Subcutaneous preadipocyte (primary cell): ENCODE measurements around the gene CCNQ. TPM values are rescaled to one million over a fixed set of nuclear protein-coding genes. Genes with fewer than 3 reads are reported as not detected.

Experiments used
- total RNA-seq: library from RNA; depleted of rRNA; stranded (reverse); fragments of >200 nt; gene quantifications from 2 replicates; pipeline ENCODE4 v1.2.3, GENCODE V29; 2012

CCNQ gene
- total RNA-seq: 28.7 and 33.4 TPM in 2 replicates

GRCh38 chrX:153598541-153599191, at the start of gene CCNQ:
Gene CCNQ, minus strand, starts transcription at chrX:153599139. Its CDS starts 66 bp downstream, at chrX:153599073.

DNA sequence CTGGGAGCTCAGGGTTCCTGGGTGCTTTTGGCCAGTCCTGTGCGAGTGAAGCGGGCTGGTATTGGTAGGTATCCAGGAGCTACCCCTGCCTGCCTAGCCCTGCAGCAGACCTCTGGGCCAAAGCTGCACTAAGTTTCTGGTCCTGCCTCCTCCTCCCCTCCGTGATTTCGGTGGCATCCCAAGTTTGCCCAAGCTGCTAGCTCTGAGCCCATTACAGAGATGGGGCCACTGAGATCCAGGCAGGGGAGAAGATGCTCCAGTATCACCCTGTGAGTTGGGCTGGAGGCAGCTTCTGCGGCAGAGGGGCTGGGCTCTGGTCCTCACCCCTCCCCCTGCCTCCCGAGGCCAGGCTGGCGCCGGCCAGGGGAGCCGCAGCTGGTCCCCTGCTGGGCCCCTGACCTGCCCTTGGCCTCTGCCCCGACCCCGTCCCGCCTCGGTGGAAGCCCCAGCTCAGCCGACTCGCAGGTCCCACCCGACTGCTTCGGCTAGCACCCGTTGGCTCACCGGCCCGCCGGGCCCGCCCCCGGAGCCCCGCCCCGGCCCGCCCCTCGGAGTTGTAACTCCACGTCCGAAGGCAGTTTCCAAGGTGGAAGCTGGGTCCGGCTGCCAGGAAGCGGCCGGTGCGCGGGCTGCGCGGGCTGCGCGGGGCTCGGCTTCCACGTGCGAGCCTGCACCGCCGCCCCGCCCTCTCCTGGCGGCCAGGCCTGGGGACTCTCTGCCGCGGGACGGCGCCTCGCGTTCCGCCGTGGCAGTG, 47.9 kb upstream of the CCNQ start, which contains the start of gene DUSP9:
Gene DUSP9, plus strand, starts transcription at position 584 of the 754 bp plus-strand sequence. CDS start 751 bp downstream, outside the sequence.

Other genes with a start within 250 kb of the CCNQ start
- not detected in 2 replicates for gene PNMA6E, start 197.8 kb downstream of the CCNQ start, total RNA-seq
- under 0.01 TPM in 2 replicates for gene ZFP92, start 187.7 kb downstream of the CCNQ start, total RNA-seq
- 1.5 and 2.7 TPM in 2 replicates for gene TREX2, start 153.1 kb downstream of the CCNQ start, total RNA-seq
- gene HAUS7, start 128.6 kb downstream of the CCNQ start, total RNA-seq: 23.5 and 26.0 TPM in 2 replicates
- gene BGN, start 104.2 kb downstream of the CCNQ start, total RNA-seq: 3.3 and 11.4 TPM in 2 replicates
- gene ATP2B3, start 81.5 kb downstream of the CCNQ start, total RNA-seq: not detected in 2 replicates
- under 0.01 TPM in 1 of 2 replicates, not detected in the other for gene DUSP9, start 48.1 kb upstream of the CCNQ start, total RNA-seq
- gene PNCK, start 74.7 kb upstream of the CCNQ start, total RNA-seq: not detected in 2 replicates
- 6.6 and 8.4 TPM in 2 replicates for gene SLC6A8, start 88.8 kb upstream of the CCNQ start, total RNA-seq
- 119 and 149 TPM in 2 replicates for gene BCAP31, start 125.2 kb upstream of the CCNQ start, total RNA-seq
- 8.4 and 8.8 TPM in 2 replicates for gene ABCD1, start 125.7 kb upstream of the CCNQ start, total RNA-seq
- gene PLXNB3, start 165.1 kb upstream of the CCNQ start, total RNA-seq: 4.4 and 4.9 TPM in 2 replicates
- gene SRPK3, start 181.9 kb upstream of the CCNQ start, total RNA-seq: 0.39 TPM in 1 of 2 replicates, not detected in the other
- 50.8 and 64.3 TPM in 2 replicates for gene IDH3G, start 195.2 kb upstream of the CCNQ start, total RNA-seq
- 102 and 193 TPM in 2 replicates for gene SSR4, start 195.5 kb upstream of the CCNQ start, total RNA-seq
- under 0.01 and 0.20 TPM in 2 replicates for gene PDZD4, start 231.4 kb upstream of the CCNQ start, total RNA-seq